PC-9 (cell line): ENCODE results near the gene ASIC3. TPM values are rescaled to one million over a fixed set of nuclear protein-coding genes. Genes with fewer than 3 reads are reported as not detected.

Experiments used
- BruUV-seq: library from RNA; stranded (reverse); fragments of 400-500 nt; replicated peaks from 2 replicates; lab custom pipeline; 2021; lab: Mats Ljungman, UMichigan
- CTCF ChIA-PET: fragments of 300-600 bp; sonication (Branson Sonifier 250); formaldehyde crosslinking; loops from one replicate; lab custom pipeline; 2022; ENCODE audit warnings: antibody characterized with exemption; lab: Charles Lee
- POLR2A ChIA-PET: fragments of 300-600 bp; sonication (Branson Sonifier 250); formaldehyde crosslinking; loops from one replicate; lab custom pipeline; 2022; ENCODE audit warnings: antibody characterized with exemption; ENCODE audit not compliant: unreplicated experiment; lab: Charles Lee
- DNase-seq, 2 experiments: peaks; one replicate each; pipeline versions ENCODE4 v3.0.0 to v3.0.0-alpha.2; 2015 to 2022; ENCODE audit warnings: mixed read lengths in 1 of 2
- H2AFZ ChIP-seq: fragments of 200-600 bp; sonication (generic); 2 replicates; pipeline ENCODE4 v1.8.1; 2017; ENCODE audit warnings: antibody characterized with exemption
- H3F3A ChIP-seq: fragments of 200-600 bp; sonication (generic); 2 replicates; pipeline ENCODE4 v1.8.1; 2017; ENCODE audit warnings: antibody characterized with exemption, mild to moderate bottlenecking, low read depth; ENCODE audit not compliant: insufficient read depth
- H3K27ac ChIP-seq: fragments of 200-600 bp; sonication (generic); 2 replicates; pipeline ENCODE4 v1.6.1; 2016; ENCODE audit warnings: mixed run types
- H3K27me3 ChIP-seq: fragments of 200-600 bp; sonication (generic); 2 replicates; pipeline ENCODE4 v1.6.1; 2016; ENCODE audit warnings: low read depth, mixed run types; ENCODE audit not compliant: insufficient read depth
- H3K36me3 ChIP-seq: fragments of 200-600 bp; sonication (generic); 2 replicates; pipeline ENCODE4 v1.6.1; 2016; ENCODE audit warnings: low read depth, mixed run types
- H3K4me1 ChIP-seq: fragments of 200-600 bp; sonication (generic); replicated peaks from 2 replicates; pipeline ENCODE4 v1.6.1; 2016; ENCODE audit warnings: mixed run types; ENCODE audit not compliant: insufficient read depth
- H3K4me2 ChIP-seq: fragments of 200-600 bp; sonication (generic); 2 replicates; pipeline ENCODE4 v1.6.1; 2017; ENCODE audit warnings: mixed run types
- H3K4me3 ChIP-seq: fragments of 200-600 bp; sonication (generic); 2 replicates; pipeline ENCODE4 v1.6.1; 2016; ENCODE audit warnings: mixed run types
- H3K79me2 ChIP-seq: fragments of 200-600 bp; sonication (generic); 2 replicates; pipeline ENCODE4 v1.6.1; 2017; ENCODE audit warnings: low read depth, mixed run types
- H3K9me2 ChIP-seq: fragments of 200-600 bp; sonication (generic); 2 replicates; pipeline ENCODE4 v1.8.1; 2017; ENCODE audit warnings: mild to moderate bottlenecking; ENCODE audit not compliant: insufficient read depth
- H3K9me3 ChIP-seq: fragments of 200-600 bp; sonication (generic); 2 replicates; pipeline ENCODE4 v1.8.1; 2016; ENCODE audit warnings: low read depth; ENCODE audit not compliant: insufficient read depth
- H4K20me1 ChIP-seq: fragments of 200-600 bp; sonication (generic); 2 replicates; pipeline ENCODE4 v1.8.1; 2017; ENCODE audit not compliant: insufficient read depth
- CTCF ChIP-seq: fragments of 200-600 bp; sonication (generic); conservative IDR thresholded peaks from 2 replicates; pipeline ENCODE4 v1.6.1; 2017; ENCODE audit warnings: mixed run types, antibody characterized with exemption, mild to moderate bottlenecking, moderate library complexity
- EZH2 ChIP-seq: fragments of 200-600 bp; sonication (generic); IDR thresholded peaks from 2 replicates; pipeline ENCODE4 v1.8.0; 2017; ENCODE audit warnings: antibody characterized with exemption, low read depth
- intact Hi-C: fragments of 100-400 bp; cut with micrococcal nuclease; formaldehyde crosslinking; loops from one replicate; pipeline ENCODE4 v1.10.0; 2022; ENCODE audit not compliant: unreplicated experiment
- total RNA-seq: library from RNA; stranded (reverse); gene quantifications from 2 replicates; pipeline ENCODE4 v1.2.3, GENCODE V29; 2021

The ASIC3 gene
- total RNA-seq, 1 experiment from 2014 or later, result 10.5 TPM

- CTCF ChIA-PET, result no interaction called here
- peaks cover 6% of the 10 kb centered on the region for H4K20me1 ChIP-seq
- TF ChIP-seq EZH2 (no peak), CTCF (no peak)
- no peak for DNase-seq
- peak overlapping the region; percentile 41 for H3K27ac ChIP-seq
- no peaks in the 10 kb centered on the region for H3K9me3 ChIP-seq
- peak overlapping the region; percentile 79 for H2AFZ ChIP-seq
- H3K4me2 ChIP-seq, result peak overlapping the region; percentile 93
- BruUV-seq, result TSS peak; percentile 61
- H3K9me2 ChIP-seq, result no peaks in the 10 kb centered on the region
- intact Hi-C loops, result loop anchor here (1.0 kb wide), 6 partner anchors 20 to 168 kb away; partner anchors contain the start of genes ABCB8, ABCF2 and AGAP3
- H3K36me3 ChIP-seq, result no peaks in the 10 kb centered on the region
- peaks cover 49% of the 10 kb centered on the region; the same call in 1 of the 2 replicates for H3F3A ChIP-seq
- POLR2A ChIA-PET, result interaction anchor here (0.6 to 0.7 kb wide), 3 partner anchors 21 to 35 kb away, joined by 3 to 8 read pairs (median 6); partner anchors contain the start of gene ATG9B
- H3K27me3 ChIP-seq, result no peaks in the 10 kb centered on the region
- peaks cover 33% of the 10 kb centered on the region for H3K79me2 ChIP-seq
- H3K4me3 ChIP-seq, result peak overlapping the region; percentile 82
- peaks cover 50% of the 10 kb centered on the region for H3K4me1 ChIP-seq
These were observed 10.5 kb downstream of the ASIC3 start for GRCh38 chr7:151058781-151059366.

- intact Hi-C loops, result loop anchor here (1.0 kb wide), 1 partner anchor 21 kb away; the partner anchor contains the start of gene FASTK
These were observed 11.2 kb downstream of the ASIC3 start, which contains the start of gene SLC4A2 for GRCh38 chr7:151059367-151060112. Gene SLC4A2, plus strand, starts transcription at chr7:151059589. Its CDS starts 2,399 bp downstream, at chr7:151061988.

More at GRCh38 chr7:151059367-151060112, 11.2 kb downstream of the ASIC3 start, which contains the start of gene SLC4A2:
- peaks cover 9% of the 10 kb centered on the region for H4K20me1 ChIP-seq
- peak; percentile 78 for TF ChIP-seq CTCF
- no peak for TF ChIP-seq EZH2
- H3K4me3 ChIP-seq, result peak within 1 kb of the TSS; percentile 82
- H3K27me3 ChIP-seq, result no peaks in the 10 kb centered on the region
- H3K9me2 ChIP-seq, result no peaks in the 10 kb centered on the region
- H3K36me3 ChIP-seq, result no peaks in the 10 kb centered on the region
- H3K79me2 ChIP-seq, result peaks cover 38% of the 10 kb centered on the region
- H3K27ac ChIP-seq, result peak within 1 kb of the TSS; percentile 41
- ChIA-PET CTCF (interaction anchor here (0.7 kb wide), 1 partner anchor 25 kb away, joined by 3 read pairs; no protein-coding TSS in a partner anchor), POLR2A (no interaction called here)
- no TSS peak for BruUV-seq
- H3F3A ChIP-seq, result peaks cover 50% of the 10 kb centered on the region; the same call in 1 of the 2 replicates
- no peaks in the 10 kb centered on the region for H3K9me3 ChIP-seq
- peak within 1 kb of the TSS; percentile 93 for H3K4me2 ChIP-seq
- peak in 1 of 2 experiments; percentile 87 for DNase-seq
- peaks cover 50% of the 10 kb centered on the region for H3K4me1 ChIP-seq
- peak within 1 kb of the TSS; percentile 79 for H2AFZ ChIP-seq
